Right cardiac atrium (tissue), 5 donors: ENCODE data around the gene BARHL1. TPM values are rescaled to one million over a fixed set of nuclear protein-coding genes. Genes with fewer than 3 reads are reported as not detected.

ENCODE experiments used
- ATAC-seq, 2 donors: fragments of 200-7000 bp; cut with Tn5 transposase; one replicate each; pipeline versions ENCODE4 v1.8.0 to v1.9.1; 2020; ENCODE audit warnings: moderate library complexity in 2 of 2, mild to moderate bottlenecking in 1 of 2
- DNase-seq, 3 donors: peaks; one replicate each; pipeline ENCODE4 v3.0.0-alpha.2; 2020
- H3K27ac ChIP-seq: one replicate; pipeline ENCODE4 v1.5.1; 2013; ENCODE audit warnings: mild to moderate bottlenecking, low read length, control low read depth, moderate library complexity
- H3K27me3 ChIP-seq: one replicate; pipeline ENCODE4 v1.6.1; 2013; ENCODE audit not compliant: control insufficient read depth, insufficient read depth
- H3K4me1 ChIP-seq: one replicate; pipeline ENCODE4 v1.6.1; 2013; ENCODE audit warnings: low read length; ENCODE audit not compliant: control insufficient read depth, insufficient read depth
- H3K4me3 ChIP-seq: one replicate; pipeline ENCODE4 v1.5.1; 2013; ENCODE audit warnings: low read length, control low read depth
- H3K9me3 ChIP-seq: one replicate; pipeline ENCODE4 v1.6.1; 2013; ENCODE audit warnings: low read length; ENCODE audit not compliant: control insufficient read depth
- WGBS: extraction: QIAGEN DNeasy Blood & Tissue Kit; methylation state at CpG from one replicate; pipeline ENCODE4 v1.1.7; 2013; 5-methylcytosine and 5-hydroxymethylcytosine counted together
- intact Hi-C, 4 donors: fragments of 100-400 bp; cut with DNase I; formaldehyde crosslinking; loops; one replicate each; pipeline versions ENCODE4 v1.11.0 to v1.14.0; 2022 to 2023
- polyA plus RNA-seq: library from polyadenylated mRNA; stranded (reverse); fragments of 200-250 nt; gene quantifications from one replicate; pipeline ENCODE4 v1.2.3, GENCODE V29; 2013
- total RNA-seq, 4 donors: library from RNA; stranded (reverse); fragmentation: NEBNext Ultra II Directional; extraction: Animal tissue kit (Norgen Biotek cat#: 25700); gene quantifications; one replicate each; pipeline ENCODE4 v1.2.1, GENCODE V29; 2021
- donor health status: healthy with polysubstance abuse.
- donor health status: DM: no; HTN: yes; CAD: no.
- donor health status: DM: no; HTN: no; CAD: no.
- donor health status: DM: no; HTN: yes; CAD: no; lungs with severe emphysema.
- donor health status: DM: yes; HTN: yes; CAD: no.

BARHL1 gene
- total and polyA plus RNA-seq, 5 donors: not detected

DNA sequence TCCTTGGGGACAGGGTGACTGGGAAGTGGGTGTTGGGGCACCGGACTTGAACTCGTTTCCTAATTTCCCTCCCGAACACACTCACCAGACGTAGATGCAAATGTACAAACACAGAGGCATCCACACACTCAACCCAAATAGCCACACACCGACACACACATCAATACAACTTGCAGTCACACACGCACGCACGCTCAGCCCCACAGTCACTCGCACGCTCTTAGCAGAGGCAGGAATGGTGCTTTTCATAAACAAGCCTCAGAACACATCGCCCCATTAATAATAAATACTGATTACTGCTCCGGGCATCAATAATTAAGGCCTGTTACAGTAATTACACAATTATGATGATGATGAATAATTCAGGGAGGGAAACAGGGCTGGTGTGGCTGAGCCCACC lies 5.7 kb downstream of the BARHL1 start:
- H3K9me3 ChIP-seq: no peaks in the 10 kb centered on the region
- no peaks in the 10 kb centered on the region for H3K4me1 ChIP-seq
- H3K4me3 ChIP-seq: no peak overlapping the region
- intact Hi-C loops: no loop called here
- no peak overlapping the region for H3K27ac ChIP-seq
- no peak for ATAC-seq
- H3K27me3 ChIP-seq: no peaks in the 10 kb centered on the region
- DNase-seq: no peak
- 32% methylated on average over 12 of the region's 12 CpGs for WGBS

GRCh38 chr9:132588501-132589147 lies 6.2 kb downstream of the BARHL1 start:
- WGBS: 9% methylated on average over 28 of the region's 28 CpGs
- DNase-seq: no peak

DNA sequence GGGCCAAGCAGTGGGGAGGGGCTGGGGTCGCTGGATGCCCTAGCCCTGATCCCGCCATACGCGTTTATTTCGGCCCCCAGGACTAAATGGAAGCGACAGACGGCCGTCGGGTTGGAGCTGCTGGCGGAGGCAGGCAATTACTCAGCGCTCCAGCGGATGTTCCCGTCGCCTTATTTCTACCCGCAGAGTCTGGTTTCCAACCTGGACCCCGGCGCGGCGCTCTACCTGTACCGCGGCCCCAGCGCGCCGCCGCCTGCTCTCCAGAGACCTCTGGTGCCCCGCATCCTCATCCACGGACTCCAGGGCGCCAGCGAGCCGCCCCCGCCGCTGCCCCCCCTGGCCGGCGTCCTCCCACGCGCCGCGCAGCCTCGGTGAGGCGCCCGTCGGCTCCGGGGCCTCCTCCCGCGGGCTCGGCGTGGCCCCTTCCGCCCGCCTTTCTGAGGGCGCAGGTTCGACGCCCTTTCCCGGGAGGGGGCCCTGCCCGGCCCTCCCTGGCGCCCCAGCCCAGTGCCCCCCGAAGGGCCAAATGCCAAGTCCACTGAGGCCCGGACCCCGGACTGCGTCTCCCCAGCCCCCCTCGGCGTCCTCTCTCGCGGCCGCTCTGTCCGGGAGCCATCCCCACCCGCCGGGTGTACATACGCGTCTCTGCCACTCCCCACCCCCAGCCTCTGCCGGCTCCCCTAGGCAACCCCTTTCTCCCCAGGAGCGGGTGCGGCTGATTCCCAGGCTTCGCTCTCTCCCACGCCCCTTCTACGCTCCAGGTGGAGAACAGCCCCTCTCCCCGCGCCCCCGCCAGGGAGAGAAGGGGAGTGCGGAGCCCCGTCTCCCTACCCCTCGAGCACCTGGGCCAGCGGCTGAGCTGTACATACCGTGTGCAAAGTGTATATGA lies 7.0 kb downstream of the BARHL1 start:
- ATAC-seq: no peak

More at GRCh38 chr9:132588501-132589147, 6.2 kb downstream of the BARHL1 start:
- H3K27ac ChIP-seq: no peak overlapping the region
- H3K27me3 ChIP-seq: no peaks in the 10 kb centered on the region
- ATAC-seq: no peak
- H3K4me3 ChIP-seq: no peak overlapping the region
- no peaks in the 10 kb centered on the region for H3K9me3 ChIP-seq
- H3K4me1 ChIP-seq: no peaks in the 10 kb centered on the region
- intact Hi-C loops: no loop called here

GRCh38 chr9:132590037-132590317 lies 7.6 kb downstream of the BARHL1 start:
- intact Hi-C loops: no loop called here
- no peaks in the 10 kb centered on the region for H3K9me3 ChIP-seq
- DNase-seq: no peak
- H3K27me3 ChIP-seq: no peaks in the 10 kb centered on the region
- no peaks in the 10 kb centered on the region for H3K4me1 ChIP-seq
- H3K27ac ChIP-seq: no peak overlapping the region
- H3K4me3 ChIP-seq: no peak overlapping the region
- no peak for ATAC-seq
- 3% methylated on average over 17 of the region's 17 CpGs for WGBS

More for the DNA sequence above, 7.0 kb downstream of the BARHL1 start:
- 2% methylated on average over 83 of the region's 83 CpGs for WGBS
- no peaks in the 10 kb centered on the region for H3K4me1 ChIP-seq
- no peaks in the 10 kb centered on the region for H3K27me3 ChIP-seq
- DNase-seq: no peak
- no peak overlapping the region for H3K27ac ChIP-seq
- no peaks in the 10 kb centered on the region for H3K9me3 ChIP-seq
- intact Hi-C loops: no loop called here
- no peak overlapping the region for H3K4me3 ChIP-seq

DNA sequence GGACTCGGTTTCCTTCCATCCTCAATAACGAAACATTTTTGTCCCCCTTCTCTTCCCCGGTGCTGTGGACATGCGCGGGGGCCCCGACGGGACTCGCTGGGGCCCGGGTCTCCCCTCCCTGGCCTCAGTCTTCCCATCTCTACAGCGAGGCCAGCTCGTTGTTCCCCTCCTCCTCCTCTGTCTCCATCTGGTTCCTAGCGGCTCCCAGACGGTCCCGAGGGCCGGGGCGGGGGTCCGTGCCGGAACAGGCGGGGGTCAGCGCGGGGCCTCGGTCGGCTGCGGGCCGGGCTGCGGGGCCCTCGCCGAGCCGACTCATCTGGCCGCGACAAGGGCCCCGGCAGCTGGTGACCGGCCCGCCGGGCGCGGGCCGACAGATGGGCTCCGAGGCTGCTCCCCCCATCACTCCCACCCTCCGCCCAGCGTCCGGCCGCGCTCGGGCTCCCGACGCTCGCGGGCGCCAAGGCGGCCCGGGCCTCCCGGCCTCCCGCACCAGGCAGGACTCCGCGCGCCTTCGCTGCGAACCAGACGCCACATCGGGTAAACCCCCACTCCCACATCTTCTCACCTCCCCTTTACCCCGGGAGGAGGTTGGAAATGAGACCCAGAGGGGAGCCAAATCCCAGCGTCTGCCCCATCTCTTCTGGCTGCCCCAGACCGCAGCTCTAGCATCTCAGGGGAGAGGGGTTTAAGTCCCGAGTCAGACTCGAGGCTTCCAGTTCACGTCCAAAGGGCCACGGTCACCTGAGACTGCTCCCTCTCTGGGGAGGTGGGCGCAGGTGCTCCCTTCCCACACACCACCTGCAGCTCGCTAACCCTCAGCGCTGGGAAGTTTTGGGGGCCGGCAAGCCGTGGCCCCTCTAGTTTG lies 8.1 kb downstream of the BARHL1 start:
- 3% methylated on average over 73 of the region's 73 CpGs for WGBS
- ATAC-seq (no peak), DNase-seq (no peak)
- no peak overlapping the region for H3K27ac ChIP-seq
- H3K4me1 ChIP-seq: no peaks in the 10 kb centered on the region
- no peaks in the 10 kb centered on the region for H3K9me3 ChIP-seq
- intact Hi-C loops: no loop called here
- no peaks in the 10 kb centered on the region for H3K27me3 ChIP-seq
- no peak overlapping the region for H3K4me3 ChIP-seq

GRCh38 chr9:132591244-132591643 lies 8.8 kb downstream of the BARHL1 start:
- no peak for DNase-seq
- no peaks in the 10 kb centered on the region for H3K27me3 ChIP-seq
- H3K4me3 ChIP-seq: no peak overlapping the region
- H3K27ac ChIP-seq: no peak overlapping the region
- WGBS: 33% methylated on average over 6 of the region's 6 CpGs
- no peaks in the 10 kb centered on the region for H3K4me1 ChIP-seq
- intact Hi-C loops: no loop called here
- no peaks in the 10 kb centered on the region for H3K9me3 ChIP-seq
- no peak for ATAC-seq

DNA sequence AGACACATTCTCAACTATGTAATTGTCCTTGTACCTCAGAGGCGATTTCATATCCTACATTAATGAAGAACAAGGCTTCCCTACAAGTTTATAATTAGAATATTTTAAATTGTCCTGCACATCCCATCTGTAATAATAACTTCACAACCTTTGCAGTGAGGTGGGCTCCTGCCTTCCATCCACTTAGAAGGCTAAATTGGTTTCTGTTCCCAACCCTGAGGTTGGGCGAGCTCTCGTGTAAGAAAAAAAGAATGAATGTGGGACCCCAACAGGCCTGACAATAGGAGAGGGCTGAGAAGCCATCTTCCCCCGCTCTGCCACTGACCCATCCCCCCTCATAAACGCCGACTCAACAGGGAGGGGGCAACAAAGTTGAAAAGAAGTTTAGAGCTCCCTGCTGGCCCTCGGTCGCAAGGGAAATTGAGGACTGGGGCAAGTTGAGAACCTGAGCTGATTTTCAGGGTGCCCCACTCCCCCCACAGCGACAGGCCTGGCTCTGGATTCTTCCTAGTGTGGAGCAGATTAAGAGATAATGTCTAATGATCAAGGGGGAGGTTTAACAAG lies 9.4 kb downstream of the BARHL1 start:
- Histone ChIP-seq H3K27ac (no peak overlapping the region), H3K27me3 (no peaks in the 10 kb centered on the region), H3K4me1 (peaks cover 2% of the 10 kb centered on the region), H3K4me3 (no peak overlapping the region), H3K9me3 (no peaks in the 10 kb centered on the region)
- DNase-seq: no peak
- WGBS: 57% methylated on average over 9 of the region's 9 CpGs
- intact Hi-C loops: no loop called here
- no peak for ATAC-seq

DNA sequence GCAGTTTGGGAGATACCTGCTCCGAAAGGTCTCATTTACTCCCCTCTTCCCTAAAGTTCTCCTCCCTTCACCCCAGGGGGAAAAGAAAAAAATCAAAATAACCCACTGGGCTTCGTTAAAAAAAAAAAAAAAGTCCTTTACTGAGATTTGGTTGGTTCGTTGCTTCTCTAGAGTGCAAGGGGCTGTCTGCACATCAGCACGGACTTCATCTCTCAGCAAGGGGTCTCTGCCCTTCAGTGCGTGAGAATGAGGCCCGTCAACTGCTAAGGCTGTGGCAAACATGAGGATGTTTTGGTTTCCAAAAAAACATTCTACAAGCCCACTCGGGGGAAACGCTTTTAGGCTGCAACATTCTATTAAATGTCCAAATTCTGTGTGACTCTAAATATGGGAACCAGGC lies 10.0 kb downstream of the BARHL1 start:
- ATAC-seq (no peak), DNase-seq (no peak)
- 82% methylated on average over 8 of the region's 8 CpGs for WGBS
- H3K27ac ChIP-seq: no peak overlapping the region
- H3K27me3 ChIP-seq: no peaks in the 10 kb centered on the region
- H3K4me1 ChIP-seq: peaks cover 2% of the 10 kb centered on the region
- H3K4me3 ChIP-seq: no peak overlapping the region
- intact Hi-C loops: no loop called here
- H3K9me3 ChIP-seq: no peaks in the 10 kb centered on the region

- Histone ChIP-seq H3K27me3 (no peaks in the 10 kb centered on the region), H3K4me1 (peaks cover 2% of the 10 kb centered on the region), H3K4me3 (no peak overlapping the region), H3K9me3 (no peaks in the 10 kb centered on the region), H3K27ac (no peak overlapping the region)
- intact Hi-C loops: no loop called here
- WGBS: 94% methylated on average over 13 of the region's 13 CpGs
- DNase-seq: no peak
- ATAC-seq: no peak
Observed at GRCh38 chr9:132594412-132594811, 12.0 kb downstream of the BARHL1 start.

DNA sequence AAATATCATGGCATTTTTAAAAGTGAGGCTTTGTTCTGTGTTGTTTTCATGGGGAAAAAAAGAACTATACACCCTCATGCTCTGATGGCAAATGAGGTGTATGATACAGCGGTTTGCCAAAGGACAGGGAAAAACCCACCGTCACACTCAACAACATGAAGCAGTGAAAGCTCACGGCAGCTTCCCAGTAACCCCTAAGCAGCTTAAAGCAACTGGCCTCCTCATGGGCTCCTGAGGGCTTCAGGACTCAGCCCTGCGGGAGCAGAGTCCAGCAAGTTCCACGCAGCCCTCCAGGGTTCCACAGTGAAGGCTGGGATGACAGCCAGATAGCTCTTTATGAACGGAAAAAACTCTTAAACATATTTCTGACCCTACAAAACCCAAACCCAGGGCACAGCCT lies 12.9 kb downstream of the BARHL1 start:
- ATAC-seq (no peak), DNase-seq (no peak)
- 85% methylated on average over 6 of the region's 6 CpGs for WGBS
- H3K9me3 ChIP-seq: no peaks in the 10 kb centered on the region
- intact Hi-C loops: no loop called here
- no peak overlapping the region for H3K4me3 ChIP-seq
- no peak overlapping the region for H3K27ac ChIP-seq
- H3K4me1 ChIP-seq: peaks cover 2% of the 10 kb centered on the region
- H3K27me3 ChIP-seq: no peaks in the 10 kb centered on the region

GRCh38 chr9:132596200-132596599 lies 13.8 kb downstream of the BARHL1 start:
- Histone ChIP-seq H3K9me3 (no peaks in the 10 kb centered on the region), H3K27ac (no peak overlapping the region), H3K27me3 (no peaks in the 10 kb centered on the region), H3K4me3 (no peak overlapping the region), H3K4me1 (peaks cover 2% of the 10 kb centered on the region)
- ATAC-seq: no peak
- no peak for DNase-seq
- intact Hi-C loops: no loop called here
- 70% methylated on average over 3 of the region's 3 CpGs for WGBS
